ENCODE measurements around the gene FAM210A. TPM values are rescaled to one million over a fixed set of nuclear protein-coding genes. Genes with fewer than 3 reads are reported as not detected.
A peak's percentile ranks its signal among the peaks of the same experiment; 100 is the strongest.

FAM210A gene
- total RNA-seq, 1 experiment from 2014 or later, result 17.1 TPM

- H3K9me3 Mint-ChIP-seq (ENCODE audit: unreplicated experiment), result peaks cover 10% of the 10 kb centered on the region
- H3K27me3 Mint-ChIP-seq (ENCODE audit: insufficient read depth, unreplicated experiment), result no peaks in the 10 kb centered on the region
- intact Hi-C loops (cut with micrococcal nuclease; ENCODE audit: unreplicated experiment), result no loop called here
- H3K36me3 Mint-ChIP-seq (ENCODE audit: insufficient read depth, unreplicated experiment), result peaks cover 11% of the 10 kb centered on the region
- Histone ChIP-seq H3K27me3 (replicated peaks; ENCODE audit: control insufficient read depth, insufficient read depth, low read length) (no peaks in the 10 kb centered on the region), H3K4me1 (no peaks in the 10 kb centered on the region), H3K36me3 (ENCODE audit: control insufficient read depth, insufficient read depth, low read length) (no peaks in the 10 kb centered on the region; the same call in 1 of the 2 replicates), H3K4me3 (ENCODE audit: low read depth, low read length) (no peak overlapping the region), H3K9me3 (no peaks in the 10 kb centered on the region)
- H3K27ac Mint-ChIP-seq (ENCODE audit: unreplicated experiment), result no peak overlapping the region
- no peak for DNase-seq
- no peak overlapping the region for H3K4me3 Mint-ChIP-seq (ENCODE audit: unreplicated experiment)
- POLR2A ChIA-PET, result interaction anchor here (0.5 kb wide), 1 partner anchor 37 kb away, joined by 3 read pairs; the partner anchor contains the start of gene FAM210A
- TF ChIP-seq, protein P1, sequence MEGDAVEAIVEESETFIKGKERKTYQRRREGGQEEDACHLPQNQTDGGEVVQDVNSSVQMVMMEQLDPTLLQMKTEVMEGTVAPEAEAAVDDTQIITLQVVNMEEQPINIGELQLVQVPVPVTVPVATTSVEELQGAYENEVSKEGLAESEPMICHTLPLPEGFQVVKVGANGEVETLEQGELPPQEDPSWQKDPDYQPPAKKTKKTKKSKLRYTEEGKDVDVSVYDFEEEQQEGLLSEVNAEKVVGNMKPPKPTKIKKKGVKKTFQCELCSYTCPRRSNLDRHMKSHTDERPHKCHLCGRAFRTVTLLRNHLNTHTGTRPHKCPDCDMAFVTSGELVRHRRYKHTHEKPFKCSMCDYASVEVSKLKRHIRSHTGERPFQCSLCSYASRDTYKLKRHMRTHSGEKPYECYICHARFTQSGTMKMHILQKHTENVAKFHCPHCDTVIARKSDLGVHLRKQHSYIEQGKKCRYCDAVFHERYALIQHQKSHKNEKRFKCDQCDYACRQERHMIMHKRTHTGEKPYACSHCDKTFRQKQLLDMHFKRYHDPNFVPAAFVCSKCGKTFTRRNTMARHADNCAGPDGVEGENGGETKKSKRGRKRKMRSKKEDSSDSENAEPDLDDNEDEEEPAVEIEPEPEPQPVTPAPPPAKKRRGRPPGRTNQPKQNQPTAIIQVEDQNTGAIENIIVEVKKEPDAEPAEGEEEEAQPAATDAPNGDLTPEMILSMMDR (IDR thresholded peaks at IDR 0.05; ENCODE audit: insufficient read depth in 1 of 2, low read depth in 1 of 2, low read length in 1 of 2, severe bottlenecking in 1 of 2, unreplicated experiment in 1 of 2), result no peak
- TSS peak; percentile 15 for BruUV-seq (replicated peaks)
- H3K4me1 Mint-ChIP-seq (ENCODE audit: low read depth, unreplicated experiment), result no peaks in the 10 kb centered on the region
- CTCF ChIA-PET, result no interaction called here
These were observed 36.5 kb upstream of the FAM210A start for GRCh38 chr18:13762690-13763439.

DNA sequence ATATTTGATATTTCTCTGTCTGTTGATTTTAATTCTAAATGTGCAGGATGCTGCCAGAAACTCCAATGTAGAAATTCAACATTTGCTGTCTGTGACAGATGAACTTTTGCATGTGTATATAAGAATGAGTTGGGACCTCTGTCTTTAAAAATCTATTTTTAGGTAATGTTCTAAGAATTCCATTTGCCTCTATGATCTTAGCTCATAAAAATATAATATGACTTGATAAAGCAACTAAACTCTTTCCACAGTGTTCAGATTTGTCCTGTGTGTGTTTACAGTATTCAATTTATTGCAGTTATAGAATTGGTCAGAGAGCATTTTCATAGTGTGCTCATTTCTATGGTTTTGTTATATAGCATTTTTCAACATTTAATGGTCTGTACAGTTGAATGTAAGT lies 33.7 kb upstream of the FAM210A start:
- TF ChIP-seq, protein P1 (IDR thresholded peaks at IDR 0.05; ENCODE audit: insufficient read depth in 1 of 2, low read depth in 1 of 2, low read length in 1 of 2, severe bottlenecking in 1 of 2, unreplicated experiment in 1 of 2), result no peak
- ChIA-PET POLR2A (no interaction called here), CTCF (no interaction called here)
- Mint-ChIP-seq H3K9me3 (ENCODE audit: unreplicated experiment) (no peaks in the 10 kb centered on the region), H3K27ac (ENCODE audit: unreplicated experiment) (no peak overlapping the region), H3K4me3 (ENCODE audit: unreplicated experiment) (no peak overlapping the region), H3K27me3 (ENCODE audit: insufficient read depth, unreplicated experiment) (no peaks in the 10 kb centered on the region), H3K4me1 (ENCODE audit: low read depth, unreplicated experiment) (no peaks in the 10 kb centered on the region), H3K36me3 (ENCODE audit: insufficient read depth, unreplicated experiment) (peaks cover 22% of the 10 kb centered on the region)
- intact Hi-C loops (cut with micrococcal nuclease; ENCODE audit: unreplicated experiment), result no loop called here
- Histone ChIP-seq H3K9me3 (no peaks in the 10 kb centered on the region), H3K4me1 (no peaks in the 10 kb centered on the region), H3K4me3 (ENCODE audit: low read depth, low read length) (no peak overlapping the region), H3K27me3 (replicated peaks; ENCODE audit: control insufficient read depth, insufficient read depth, low read length) (no peaks in the 10 kb centered on the region), H3K36me3 (ENCODE audit: control insufficient read depth, insufficient read depth, low read length) (no peaks in the 10 kb centered on the region; the same call in none of the 2 replicates)
- no peak for DNase-seq
- no TSS peak for BruUV-seq (replicated peaks)

GRCh38 chr18:13758622-13759021 lies 32.3 kb upstream of the FAM210A start:
- no peaks in the 10 kb centered on the region for H3K27me3 ChIP-seq (replicated peaks; ENCODE audit: control insufficient read depth, insufficient read depth, low read length)
- Mint-ChIP-seq H3K4me3 (ENCODE audit: unreplicated experiment) (no peak overlapping the region), H3K9me3 (ENCODE audit: unreplicated experiment) (no peaks in the 10 kb centered on the region), H3K27me3 (ENCODE audit: insufficient read depth, unreplicated experiment) (no peaks in the 10 kb centered on the region), H3K36me3 (ENCODE audit: insufficient read depth, unreplicated experiment) (peaks cover 18% of the 10 kb centered on the region), H3K4me1 (ENCODE audit: low read depth, unreplicated experiment) (no peaks in the 10 kb centered on the region), H3K27ac (ENCODE audit: unreplicated experiment) (no peak overlapping the region)
- no peaks in the 10 kb centered on the region; the same call in none of the 2 replicates for H3K36me3 ChIP-seq (ENCODE audit: control insufficient read depth, insufficient read depth, low read length)
- TF ChIP-seq, protein P1 (IDR thresholded peaks at IDR 0.05; ENCODE audit: insufficient read depth in 1 of 2, low read depth in 1 of 2, low read length in 1 of 2, severe bottlenecking in 1 of 2, unreplicated experiment in 1 of 2), result no peak
- DNase-seq, result no peak
- H3K4me1 ChIP-seq, result no peaks in the 10 kb centered on the region
- no TSS peak for BruUV-seq (replicated peaks)
- no peaks in the 10 kb centered on the region for H3K9me3 ChIP-seq
- intact Hi-C loops (cut with micrococcal nuclease; ENCODE audit: unreplicated experiment), result no loop called here
- H3K4me3 ChIP-seq (ENCODE audit: low read depth, low read length), result no peak overlapping the region
- POLR2A ChIA-PET, result interaction anchor here (1.1 kb wide), 1 partner anchor 15 kb away, joined by 3 read pairs; no protein-coding TSS in a partner anchor
- CTCF ChIA-PET, result no interaction called here

Data from Caco-2 (cell line).